HCT116 (cell line): ENCODE data around the gene SIRPB1. TPM values are rescaled to one million over a fixed set of nuclear protein-coding genes. Genes with fewer than 3 reads are reported as not detected.

Source experiments
- ATAC-seq: fragments of 200-7000 bp; cut with Tn5 transposase; 2 replicates; pipeline ENCODE4 v1.9.1; 2020; ENCODE audit warnings: mild to moderate bottlenecking, moderate library complexity
- BruUV-seq: library from RNA; stranded (reverse); fragments of 400-500 nt; replicated peaks from 2 replicates; lab custom pipeline; 2021; lab: Mats Ljungman, UMichigan
- CTCF ChIA-PET: fragments of 300-600 bp; sonication (Branson Sonifier 250); formaldehyde crosslinking; loops from one replicate; lab custom pipeline; 2021; ENCODE audit warnings: antibody characterized with exemption; lab: Charles Lee
- POLR2A ChIA-PET: fragments of 300-600, 350-600 bp; sonication (Branson Sonifier 250); formaldehyde crosslinking; loops from one replicate; lab custom pipeline; 2021; ENCODE audit warnings: antibody characterized with exemption; lab: Charles Lee
- RAD21 ChIA-PET, 2 experiments: fragments of 300-600 bp; sonication (Branson Sonifier 250); formaldehyde crosslinking; loops; one replicate each; lab custom pipeline; 2023; ENCODE audit warnings: low total read pairs in 2 of 2; ENCODE audit not compliant: uncharacterized antibody in 2 of 2, unreplicated experiment in 2 of 2, low non-redundant PET in 1 of 2; lab: Charles Lee
- DNase-seq: peaks from one replicate; pipeline ENCODE4 v3.0.0-alpha.2; 2010; ENCODE audit warnings: low read depth, low spot score
- H2AFZ ChIP-seq: fragments of 200-600 bp; shearing (Covaris generic), sonication (generic); 2 replicates; pipeline ENCODE4 v1.6.1; 2017; ENCODE audit warnings: low read depth, mixed run types, mixed read lengths, antibody characterized with exemption, low read length; ENCODE audit not compliant: poor library complexity, severe bottlenecking
- H3K27ac ChIP-seq: 2 replicates; pipeline ENCODE4 v1.5.1; 2012; ENCODE audit warnings: low read depth, low read length
- H3K27me3 ChIP-seq: fragments of 200-600 bp; sonication (generic); 2 replicates; pipeline ENCODE4 v1.6.1; 2016; ENCODE audit warnings: mixed run types, low read length, mixed read lengths; ENCODE audit not compliant: insufficient read depth
- H3K36me3 ChIP-seq, 2 experiments: fragments of 200-500 bp in 1 of 2; fragments of 200-600 bp in 1 of 2; sonication (Bioruptor generic) in 1 of 2; sonication (generic) in 1 of 2; 2 replicates each; pipeline versions ENCODE4 v1.5.1 to v1.6.1; 2014 to 2016; ENCODE audit warnings: low read length in 2 of 2, inconsistent platforms in 1 of 2, mixed read lengths in 1 of 2, mixed run types in 1 of 2; ENCODE audit not compliant: insufficient read depth in 2 of 2, control insufficient read depth in 1 of 2
- H3K4me1 ChIP-seq, 2 experiments: fragments of 200-600 bp in 1 of 2; sonication (generic) in 1 of 2; 2 replicates each; pipeline versions ENCODE4 v1.5.1 to v1.6.1; 2012 to 2017; ENCODE audit warnings: low read length in 2 of 2, inconsistent platforms in 1 of 2, mild to moderate bottlenecking in 1 of 2, mixed read lengths in 1 of 2, mixed run types in 1 of 2, moderate library complexity in 1 of 2; ENCODE audit not compliant: insufficient read depth in 2 of 2, control insufficient read depth in 1 of 2
- H3K4me2 ChIP-seq: fragments of 200-600 bp; sonication (generic); 2 replicates; pipeline ENCODE4 v1.6.1; 2017; ENCODE audit warnings: mixed run types, low read length, mixed read lengths
- H3K4me3 ChIP-seq, 2 experiments: fragments of 200-600 bp in 1 of 2; sonication (generic) in 1 of 2; replicated peaks in 1 of 2; 2 replicates each; pipeline ENCODE4 v1.5.1; 2011 to 2016; ENCODE audit warnings: low read length in 2 of 2, control low read depth in 1 of 2, low read depth in 1 of 2, mild to moderate bottlenecking in 1 of 2, mixed read lengths in 1 of 2, mixed run types in 1 of 2
- H3K79me2 ChIP-seq: fragments of 200-600 bp; sonication (generic); 2 replicates; pipeline ENCODE4 v1.6.1; 2017; ENCODE audit warnings: mild to moderate bottlenecking, mixed run types, low read length, moderate library complexity, mixed read lengths; ENCODE audit not compliant: insufficient read depth
- H3K9ac ChIP-seq: fragments of 200-600 bp; sonication (generic); 2 replicates; pipeline ENCODE4 v1.6.1; 2016; ENCODE audit warnings: low read length, mixed read lengths
- H3K9me2 ChIP-seq: fragments of 200-600 bp; sonication (generic), shearing (Covaris generic); 2 replicates; pipeline ENCODE4 v1.6.1; 2017; ENCODE audit warnings: mixed run types, mild to moderate bottlenecking, moderate library complexity; ENCODE audit not compliant: insufficient read depth
- H3K9me3 ChIP-seq, 2 experiments: fragments of 200-500 bp in 1 of 2; fragments of 200-600 bp in 1 of 2; sonication (Bioruptor generic) in 1 of 2; sonication (generic) in 1 of 2; 2 replicates each; pipeline ENCODE4 v1.6.1; 2014 to 2017; ENCODE audit warnings: low read length in 2 of 2, mixed read lengths in 2 of 2, inconsistent platforms in 1 of 2, low read depth in 1 of 2, mild to moderate bottlenecking in 1 of 2, mixed run types in 1 of 2, moderate library complexity in 1 of 2; ENCODE audit not compliant: control insufficient read depth in 1 of 2, insufficient read depth in 1 of 2
- H4K20me1 ChIP-seq: fragments of 200-600 bp; sonication (generic), shearing (Covaris generic); 2 replicates; pipeline ENCODE4 v1.6.1; 2017; ENCODE audit warnings: mixed run types, mild to moderate bottlenecking, moderate library complexity; ENCODE audit not compliant: insufficient read depth
- CEBPB ChIP-seq: IDR thresholded peaks from 2 replicates; pipeline ENCODE4 v1.6.1; 2012; ENCODE audit warnings: low read depth
- EZH2 ChIP-seq: fragments of 200-600 bp; sonication (generic); IDR thresholded peaks from 2 replicates; pipeline ENCODE4 v1.6.1; 2017; ENCODE audit warnings: antibody characterized with exemption, mixed run types
- FOSL1 ChIP-seq: IDR thresholded peaks from 2 replicates; pipeline ENCODE4 v1.6.1; 2012; ENCODE audit warnings: low read depth
- RAD21 ChIP-seq: IDR thresholded peaks from 2 replicates; pipeline ENCODE4 v1.6.1; 2012; ENCODE audit warnings: low read depth, mild to moderate bottlenecking
- SP1 ChIP-seq: IDR thresholded peaks from 2 replicates; pipeline ENCODE4 v1.6.1; 2012; ENCODE audit warnings: low read depth
- TCF7L2 ChIP-seq: IDR thresholded peaks from 2 replicates; pipeline ENCODE4 v1.7.0; 2011; ENCODE audit warnings: borderline replicate concordance, inconsistent platforms; ENCODE audit not compliant: insufficient read depth, insufficient read length; ENCODE audit errors: extremely low read depth
- intact Hi-C: fragments of 100-400 bp; cut with micrococcal nuclease; formaldehyde crosslinking; loops from 2 replicates; pipeline ENCODE4 v1.10.0; 2022
- total RNA-seq: library from RNA; stranded (reverse); gene quantifications from one replicate; pipeline ENCODE4 v1.2.1, GENCODE V29; 2021; ENCODE audit not compliant: unreplicated experiment
- TF ChIP-seq, protein P1 (sequence below): IDR thresholded peaks from 2 replicates; pipeline ENCODE4 v1.6.1; 2012
- TF ChIP-seq, protein P2 (sequence below): IDR thresholded peaks from 2 replicates; pipeline ENCODE4 v1.6.1; 2012; ENCODE audit warnings: low read depth
- TF ChIP-seq, protein P3 (sequence below), 3 experiments: fragments of 200-600 bp in 1 of 3; sonication (generic) in 1 of 3; IDR thresholded peaks in 2 of 3; conservative IDR thresholded peaks in 1 of 3; 2 replicates each; pipeline ENCODE4 v1.5.1; 2012 to 2017; ENCODE audit warnings: low read depth in 2 of 3, low read length in 2 of 3, antibody characterized with exemption in 1 of 3, borderline replicate concordance in 1 of 3, control low read depth in 1 of 3, mild to moderate bottlenecking in 1 of 3, mixed read lengths in 1 of 3, mixed run types in 1 of 3, moderate library complexity in 1 of 3; ENCODE audit not compliant: insufficient read depth in 1 of 3

SIRPB1 gene
- total RNA-seq, 1 experiment from 2014 or later, result 1.9 TPM

DNA sequence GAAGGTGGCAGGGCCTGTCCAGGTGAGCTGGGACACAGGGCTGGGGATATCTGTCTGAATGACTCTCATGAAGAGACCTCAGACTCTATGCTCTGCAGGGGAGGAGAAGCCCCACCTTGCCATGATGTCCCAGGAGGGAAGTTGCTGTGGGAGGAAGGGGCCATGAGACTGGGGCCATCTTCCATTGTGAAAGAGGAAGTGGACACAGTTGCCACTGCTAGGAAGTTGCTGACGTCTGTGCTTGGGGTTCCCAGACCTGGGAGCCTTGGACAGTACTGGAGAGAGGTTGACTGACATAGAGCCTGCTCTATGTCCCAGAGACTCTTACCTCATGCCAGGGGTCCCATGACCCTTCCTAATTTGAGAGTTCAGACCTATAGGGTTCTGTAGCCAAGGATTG is 24.5 kb downstream of the SIRPB1 start (continued):
- TF ChIP-seq TCF7L2, result no peak
- TF ChIP-seq RAD21, result no peak
- no peak for TF ChIP-seq FOSL1
- no peak for TF ChIP-seq EZH2
- no peak for TF ChIP-seq CEBPB
- TF ChIP-seq, protein P1, sequence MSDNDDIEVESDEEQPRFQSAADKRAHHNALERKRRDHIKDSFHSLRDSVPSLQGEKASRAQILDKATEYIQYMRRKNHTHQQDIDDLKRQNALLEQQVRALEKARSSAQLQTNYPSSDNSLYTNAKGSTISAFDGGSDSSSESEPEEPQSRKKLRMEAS, result no peak
- TF ChIP-seq SP1, result no peak

DNA sequence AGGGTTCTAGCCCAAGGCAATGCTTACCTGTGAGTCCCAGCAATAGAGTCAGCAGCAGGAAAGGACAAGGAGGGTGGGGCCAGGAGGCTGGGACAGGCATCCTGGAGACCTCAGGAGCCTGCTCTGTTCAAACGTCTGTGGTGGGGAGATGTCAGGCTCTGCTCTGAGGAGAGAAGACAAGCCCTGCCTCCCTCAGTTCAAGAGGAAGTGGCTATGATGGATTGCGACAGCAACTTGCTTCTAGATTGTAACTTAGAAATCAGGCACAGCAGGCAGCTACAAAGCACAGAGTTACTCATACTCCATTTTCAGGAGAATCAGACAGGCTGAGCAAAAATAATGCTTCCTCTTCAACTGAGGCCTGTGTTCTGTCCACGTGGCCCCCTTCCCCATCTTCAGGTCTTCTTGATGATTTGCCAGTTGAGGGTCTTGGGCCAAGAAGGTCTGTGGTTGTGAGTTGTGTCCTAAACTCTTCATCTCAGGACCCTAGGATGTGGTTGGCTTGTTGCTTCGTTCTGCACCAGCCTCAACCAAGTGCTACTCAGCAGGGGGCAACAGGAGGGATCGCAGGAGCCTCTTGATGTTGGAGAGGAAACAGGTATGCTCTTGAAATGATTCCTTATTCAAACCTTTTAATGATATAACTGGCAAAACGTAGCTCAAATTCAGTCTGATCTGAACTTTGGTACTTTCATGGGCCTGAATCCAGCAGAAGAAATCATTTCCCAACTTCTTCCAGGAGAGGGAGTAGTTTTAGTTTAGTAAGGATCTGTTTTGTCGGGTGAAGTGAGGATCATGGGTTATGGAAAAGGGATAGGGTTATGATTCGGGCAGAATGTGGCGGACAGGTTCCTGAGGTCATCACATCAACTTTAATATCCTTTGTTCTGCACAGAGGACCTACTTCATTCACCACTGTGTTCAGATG is 31.0 kb downstream of the SIRPB1 start:
- H3K27me3 ChIP-seq, result no peaks in the 10 kb centered on the region
- no peaks in the 10 kb centered on the region for H3K36me3 ChIP-seq
- ChIA-PET POLR2A (no interaction called here), RAD21 (no interaction called here), CTCF (interaction anchor here (0.9 kb wide), 1 partner anchor 188 kb away, joined by 3 read pairs; no protein-coding TSS in a partner anchor)
- intact Hi-C loops, result no loop called here
- DNase-seq (no peak), ATAC-seq (no peak)
- H3K9me2 ChIP-seq, result no peaks in the 10 kb centered on the region
- H3K4me1 ChIP-seq, result no peaks in the 10 kb centered on the region
- no peaks in the 10 kb centered on the region for H3K9me3 ChIP-seq
- H3K27ac ChIP-seq, result no peak overlapping the region
- no peaks in the 10 kb centered on the region for H3K79me2 ChIP-seq
- no TSS peak for BruUV-seq
- H4K20me1 ChIP-seq, result no peaks in the 10 kb centered on the region
- H2AFZ ChIP-seq, result no peak overlapping the region
- H3K4me2 ChIP-seq, result no peak overlapping the region
- H3K9ac ChIP-seq, result no peak overlapping the region
- no peak overlapping the region for H3K4me3 ChIP-seq
- TF ChIP-seq, protein P1, result no peak
- TF ChIP-seq, protein P2, sequence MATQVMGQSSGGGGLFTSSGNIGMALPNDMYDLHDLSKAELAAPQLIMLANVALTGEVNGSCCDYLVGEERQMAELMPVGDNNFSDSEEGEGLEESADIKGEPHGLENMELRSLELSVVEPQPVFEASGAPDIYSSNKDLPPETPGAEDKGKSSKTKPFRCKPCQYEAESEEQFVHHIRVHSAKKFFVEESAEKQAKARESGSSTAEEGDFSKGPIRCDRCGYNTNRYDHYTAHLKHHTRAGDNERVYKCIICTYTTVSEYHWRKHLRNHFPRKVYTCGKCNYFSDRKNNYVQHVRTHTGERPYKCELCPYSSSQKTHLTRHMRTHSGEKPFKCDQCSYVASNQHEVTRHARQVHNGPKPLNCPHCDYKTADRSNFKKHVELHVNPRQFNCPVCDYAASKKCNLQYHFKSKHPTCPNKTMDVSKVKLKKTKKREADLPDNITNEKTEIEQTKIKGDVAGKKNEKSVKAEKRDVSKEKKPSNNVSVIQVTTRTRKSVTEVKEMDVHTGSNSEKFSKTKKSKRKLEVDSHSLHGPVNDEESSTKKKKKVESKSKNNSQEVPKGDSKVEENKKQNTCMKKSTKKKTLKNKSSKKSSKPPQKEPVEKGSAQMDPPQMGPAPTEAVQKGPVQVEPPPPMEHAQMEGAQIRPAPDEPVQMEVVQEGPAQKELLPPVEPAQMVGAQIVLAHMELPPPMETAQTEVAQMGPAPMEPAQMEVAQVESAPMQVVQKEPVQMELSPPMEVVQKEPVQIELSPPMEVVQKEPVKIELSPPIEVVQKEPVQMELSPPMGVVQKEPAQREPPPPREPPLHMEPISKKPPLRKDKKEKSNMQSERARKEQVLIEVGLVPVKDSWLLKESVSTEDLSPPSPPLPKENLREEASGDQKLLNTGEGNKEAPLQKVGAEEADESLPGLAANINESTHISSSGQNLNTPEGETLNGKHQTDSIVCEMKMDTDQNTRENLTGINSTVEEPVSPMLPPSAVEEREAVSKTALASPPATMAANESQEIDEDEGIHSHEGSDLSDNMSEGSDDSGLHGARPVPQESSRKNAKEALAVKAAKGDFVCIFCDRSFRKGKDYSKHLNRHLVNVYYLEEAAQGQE, result no peak
- TF ChIP-seq, protein P3, sequence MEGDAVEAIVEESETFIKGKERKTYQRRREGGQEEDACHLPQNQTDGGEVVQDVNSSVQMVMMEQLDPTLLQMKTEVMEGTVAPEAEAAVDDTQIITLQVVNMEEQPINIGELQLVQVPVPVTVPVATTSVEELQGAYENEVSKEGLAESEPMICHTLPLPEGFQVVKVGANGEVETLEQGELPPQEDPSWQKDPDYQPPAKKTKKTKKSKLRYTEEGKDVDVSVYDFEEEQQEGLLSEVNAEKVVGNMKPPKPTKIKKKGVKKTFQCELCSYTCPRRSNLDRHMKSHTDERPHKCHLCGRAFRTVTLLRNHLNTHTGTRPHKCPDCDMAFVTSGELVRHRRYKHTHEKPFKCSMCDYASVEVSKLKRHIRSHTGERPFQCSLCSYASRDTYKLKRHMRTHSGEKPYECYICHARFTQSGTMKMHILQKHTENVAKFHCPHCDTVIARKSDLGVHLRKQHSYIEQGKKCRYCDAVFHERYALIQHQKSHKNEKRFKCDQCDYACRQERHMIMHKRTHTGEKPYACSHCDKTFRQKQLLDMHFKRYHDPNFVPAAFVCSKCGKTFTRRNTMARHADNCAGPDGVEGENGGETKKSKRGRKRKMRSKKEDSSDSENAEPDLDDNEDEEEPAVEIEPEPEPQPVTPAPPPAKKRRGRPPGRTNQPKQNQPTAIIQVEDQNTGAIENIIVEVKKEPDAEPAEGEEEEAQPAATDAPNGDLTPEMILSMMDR (IDR thresholded peaks at IDR 0.05 in 2 of 3, conservative IDR thresholded peaks at IDR 0.05 in 1 of 3; ENCODE audit: borderline replicate concordance in 1 of 3, insufficient read depth in 1 of 3, low read depth in 2 of 3, low read length in 2 of 3), result peak; percentile 12 to 27 (median 17); a peak in 1 of 6 replicates
